ENCODE results near the gene MRPS18A. TPM values are rescaled to one million over a fixed set of nuclear protein-coding genes. Genes with fewer than 3 reads are reported as not detected.
A peak's percentile ranks its signal among the peaks of the same experiment; 100 is the strongest.

The MRPS18A gene
- total and polyA plus RNA-seq, 2 of the 13 experiments (the other 11 are each of a cell fraction or from before 2014, with no cell fraction given) = 87.8 to 89.1 TPM

GRCh38 chr6:43635387-43636307, 51.9 kb downstream of the MRPS18A start, which contains the start of gene MAD2L1BP (continued):
- TF ChIP-seq ZNF589 (CRISPR knock-in tag; conservative IDR thresholded peaks at IDR 0.05) = peak; percentile 69; the same call in 1 of the 2 replicates
- TF ChIP-seq HOXA3 (CRISPR knock-in tag; IDR thresholded peaks at IDR 0.05) = peak; percentile 91
- peak; percentile 58; the same call in 1 of the 3 replicates for TF ChIP-seq MXI1 (IDR thresholded peaks at IDR 0.05; ENCODE audit: borderline replicate concordance, low read depth, low read length)
- peak; percentile 97 for TF ChIP-seq GABPB1 (CRISPR knock-in tag; IDR thresholded peaks at IDR 0.05)
- peak in 1 of 2 experiments; percentile 15; a peak in 1 of 4 replicates for TF ChIP-seq ATF4 (CRISPR knock-in tag; IDR thresholded peaks at IDR 0.05)
- peak; percentile 87 for TF ChIP-seq ZNF772 (CRISPR knock-in tag; IDR thresholded peaks at IDR 0.05)
- peak; percentile 38; the same call in 1 of the 2 replicates for TF ChIP-seq ZNF33B (CRISPR knock-in tag; IDR thresholded peaks at IDR 0.05)
- no peak for TF ChIP-seq ZNF766 (CRISPR knock-in tag; IDR thresholded peaks at IDR 0.05; ENCODE audit: borderline replicate concordance)
- peak; percentile 75 for TF ChIP-seq ZBTB25 (CRISPR knock-in tag; IDR thresholded peaks at IDR 0.05)
- TF ChIP-seq, protein P1, sequence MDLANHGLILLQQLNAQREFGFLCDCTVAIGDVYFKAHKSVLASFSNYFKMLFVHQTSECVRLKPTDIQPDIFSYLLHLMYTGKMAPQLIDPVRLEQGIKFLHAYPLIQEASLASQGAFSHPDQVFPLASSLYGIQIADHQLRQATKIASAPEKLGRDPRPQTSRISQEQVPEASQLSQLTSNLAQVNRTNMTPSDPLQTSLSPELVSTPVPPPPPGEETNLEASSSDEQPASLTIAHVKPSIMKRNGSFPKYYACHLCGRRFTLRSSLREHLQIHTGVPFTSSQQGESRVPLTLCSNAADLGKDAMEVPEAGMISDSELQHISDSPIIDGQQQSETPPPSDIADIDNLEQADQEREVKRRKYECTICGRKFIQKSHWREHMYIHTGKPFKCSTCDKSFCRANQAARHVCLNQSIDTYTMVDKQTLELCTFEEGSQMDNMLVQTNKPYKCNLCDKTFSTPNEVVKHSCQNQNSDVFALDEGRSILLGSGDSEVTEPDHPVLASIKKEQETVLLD (CRISPR knock-in tag; IDR thresholded peaks at IDR 0.05; ENCODE audit: low read depth) = 0 out of 2 replicates have a peak, but pooled peaks have one; percentile 36
- no peak for TF ChIP-seq PHF5A (CRISPR knock-in tag; IDR thresholded peaks at IDR 0.05; ENCODE audit: low read depth, unreplicated experiment)
- peak; percentile 96 for TF ChIP-seq ELF4 (CRISPR knock-in tag; IDR thresholded peaks at IDR 0.05; ENCODE audit: borderline replicate concordance)
- TF ChIP-seq ZNF446 (CRISPR knock-in tag; IDR thresholded peaks at IDR 0.05) = peak; percentile 60; the same call in 1 of the 2 replicates
- TF ChIP-seq ZNF768 (CRISPR knock-in tag; IDR thresholded peaks at IDR 0.05) = peak; percentile 60
- TF ChIP-seq ATF7-NPFF (CRISPR knock-in tag; IDR thresholded peaks at IDR 0.05; ENCODE audit: low read depth) = peak; percentile 54; the same call in 1 of the 2 replicates
- TF ChIP-seq, protein P2, sequence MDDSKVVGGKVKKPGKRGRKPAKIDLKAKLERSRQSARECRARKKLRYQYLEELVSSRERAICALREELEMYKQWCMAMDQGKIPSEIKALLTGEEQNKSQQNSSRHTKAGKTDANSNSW (CRISPR knock-in tag; IDR thresholded peaks at IDR 0.05; ENCODE audit: borderline replicate concordance) = no peak; the same call in 1 of the 2 replicates
- peak; percentile 36; the same call in 1 of the 2 replicates for TF ChIP-seq SP5 (CRISPR knock-in tag; IDR thresholded peaks at IDR 0.05; ENCODE audit: borderline replicate concordance, low read depth)
- TF ChIP-seq EED (CRISPR knock-in tag; IDR thresholded peaks at IDR 0.05) = peak; percentile 74
- TF ChIP-seq, protein P3, sequence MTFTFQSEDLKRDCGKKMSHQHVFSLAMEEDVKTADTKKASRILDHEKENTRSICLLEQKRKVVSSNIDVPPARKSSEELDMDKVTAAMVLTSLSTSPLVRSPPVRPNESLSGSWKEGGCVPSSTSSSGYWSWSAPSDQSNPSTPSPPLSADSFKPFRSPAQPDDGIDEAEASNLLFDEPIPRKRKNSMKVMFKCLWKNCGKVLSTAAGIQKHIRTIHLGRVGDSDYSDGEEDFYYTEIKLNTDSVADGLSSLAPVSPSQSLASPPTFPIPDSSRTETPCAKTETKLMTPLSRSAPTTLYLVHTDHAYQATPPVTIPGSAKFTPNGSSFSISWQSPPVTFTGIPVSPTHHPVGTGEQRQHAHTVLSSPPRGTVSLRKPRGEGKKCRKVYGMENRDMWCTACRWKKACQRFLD (CRISPR knock-in tag; IDR thresholded peaks at IDR 0.05; ENCODE audit: borderline replicate concordance) = no peak
- peak; percentile 89; the same call in 1 of the 2 replicates for TF ChIP-seq ZNF709 (CRISPR knock-in tag; IDR thresholded peaks at IDR 0.05)
- no peak for TF ChIP-seq CCAR2 (optimal IDR thresholded peaks at IDR 0.05; ENCODE audit: low read depth, low read length)
- TF ChIP-seq, protein P4, sequence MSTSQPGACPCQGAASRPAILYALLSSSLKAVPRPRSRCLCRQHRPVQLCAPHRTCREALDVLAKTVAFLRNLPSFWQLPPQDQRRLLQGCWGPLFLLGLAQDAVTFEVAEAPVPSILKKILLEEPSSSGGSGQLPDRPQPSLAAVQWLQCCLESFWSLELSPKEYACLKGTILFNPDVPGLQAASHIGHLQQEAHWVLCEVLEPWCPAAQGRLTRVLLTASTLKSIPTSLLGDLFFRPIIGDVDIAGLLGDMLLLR (CRISPR knock-in tag; IDR thresholded peaks at IDR 0.05) = peak; percentile 78

Measured in HepG2 (cell line).